KMS-11 (cell line): Measurements from ENCODE around the gene UNC13B.

Experiments used
- H2AFZ ChIP-seq: fragments of 200-600 bp; sonication (generic); 2 replicates; pipeline ENCODE4 v1.6.1; 2016; ENCODE audit warnings: antibody characterized with exemption, mixed run types, low read depth
- H3K27ac ChIP-seq: fragments of 200-600 bp; sonication (generic); 2 replicates; pipeline ENCODE4 v1.6.1; 2016; ENCODE audit warnings: mild to moderate bottlenecking, mixed run types
- H3K27me3 ChIP-seq: fragments of 200-600 bp; sonication (generic); 2 replicates; pipeline ENCODE4 v1.6.1; 2017; ENCODE audit warnings: mild to moderate bottlenecking, low read depth, mixed run types, moderate library complexity; ENCODE audit not compliant: insufficient read depth
- H3K36me3 ChIP-seq: fragments of 200-600 bp; sonication (generic); 2 replicates; pipeline ENCODE4 v1.6.1; 2017; ENCODE audit warnings: mild to moderate bottlenecking, mixed run types; ENCODE audit not compliant: insufficient read depth
- H3K4me1 ChIP-seq: fragments of 200-600 bp; sonication (generic); 2 replicates; pipeline ENCODE4 v1.6.1; 2016; ENCODE audit warnings: mild to moderate bottlenecking, low read depth, mixed run types; ENCODE audit not compliant: poor library complexity, severe bottlenecking
- H3K4me2 ChIP-seq: fragments of 200-600 bp; sonication (generic); 2 replicates; pipeline ENCODE4 v1.7.0; 2016; ENCODE audit warnings: mild to moderate bottlenecking, mixed run types
- H3K4me3 ChIP-seq: fragments of 200-600 bp; sonication (generic); IDR thresholded peaks from 2 replicates; pipeline ENCODE4 v1.6.1; 2017; ENCODE audit warnings: low read depth, low read length, mixed read lengths; ENCODE audit not compliant: insufficient read depth
- H3K79me2 ChIP-seq: fragments of 200-600 bp; sonication (generic); 2 replicates; pipeline ENCODE4 v1.6.1; 2016; ENCODE audit warnings: low read depth, mixed run types; ENCODE audit not compliant: insufficient read depth
- H3K9ac ChIP-seq: fragments of 200-600 bp; sonication (generic); 2 replicates; pipeline ENCODE4 v1.6.1; 2016; ENCODE audit warnings: mild to moderate bottlenecking, mixed run types
- H4K20me1 ChIP-seq: fragments of 200-600 bp; sonication (generic); 2 replicates; pipeline ENCODE4 v1.6.1; 2016; ENCODE audit warnings: mild to moderate bottlenecking, mixed run types; ENCODE audit not compliant: insufficient read depth
- CTCF ChIP-seq: fragments of 200-600 bp; sonication (generic); conservative IDR thresholded peaks from 2 replicates; pipeline ENCODE4 v1.6.1; 2017; ENCODE audit warnings: low read depth, mild to moderate bottlenecking, antibody characterized with exemption, low read length, moderate library complexity, mixed read lengths

The UNC13B gene

GRCh38 chr9:35161713-35162604, at the start of gene UNC13B:
TSS of gene UNC13B (plus strand) at chr9:35162009. CDS start at chr9:35162284, 275 bp downstream.
- Histone ChIP-seq H3K9ac (peak within 1 kb of the TSS; percentile 38; the same call in 1 of the 2 replicates), H2AFZ (peak within 1 kb of the TSS; percentile 94), H3K4me2 (peak within 1 kb of the TSS; percentile 67), H3K36me3 (no peaks in the 10 kb centered on the region), H3K79me2 (no peaks in the 10 kb centered on the region; the same call in 1 of the 2 replicates), H4K20me1 (no peaks in the 10 kb centered on the region), H3K27ac (peak within 1 kb of the TSS; percentile 46), H3K4me1 (peaks cover 55% of the 10 kb centered on the region), H3K27me3 (no peaks in the 10 kb centered on the region), H3K4me3 (no peak within 1 kb of the TSS)
- no peak for TF ChIP-seq CTCF

GRCh38 chr9:35112257-35113020, 49.4 kb upstream of the UNC13B start:
- H3K27ac ChIP-seq: no peak overlapping the region
- peak overlapping the region; percentile 9; the same call in 1 of the 2 replicates for H2AFZ ChIP-seq
- H3K9ac ChIP-seq: no peak overlapping the region
- no peaks in the 10 kb centered on the region for H3K36me3 ChIP-seq
- no peaks in the 10 kb centered on the region for H4K20me1 ChIP-seq
- no peak for TF ChIP-seq CTCF
- peak overlapping the region; percentile 33; the same call in 1 of the 2 replicates for H3K4me2 ChIP-seq
- peaks cover 45% of the 10 kb centered on the region for H3K4me1 ChIP-seq
- H3K4me3 ChIP-seq: no peak overlapping the region
- H3K79me2 ChIP-seq: no peaks in the 10 kb centered on the region
- H3K27me3 ChIP-seq: no peaks in the 10 kb centered on the region

GRCh38 chr9:35114113-35114839, 47.5 kb upstream of the UNC13B start:
- Histone ChIP-seq H3K4me3 (no peak overlapping the region), H3K79me2 (no peaks in the 10 kb centered on the region), H3K27me3 (no peaks in the 10 kb centered on the region), H4K20me1 (no peaks in the 10 kb centered on the region), H3K27ac (peak overlapping the region; percentile 44), H2AFZ (peak overlapping the region; percentile 94), H3K4me1 (peaks cover 45% of the 10 kb centered on the region), H3K9ac (peak overlapping the region; percentile 40; the same call in 1 of the 2 replicates), H3K4me2 (peak overlapping the region; percentile 96), H3K36me3 (no peaks in the 10 kb centered on the region)
- no peak for TF ChIP-seq CTCF
